AML-193 (cell line): ENCODE results near the gene SNAPIN.

Experiments
- DNase-seq, 2 experiments: peaks; one replicate each; lab custom pipeline; 2025; lab: John Stamatoyannopoulos, UW

The SNAPIN gene

GRCh38 chr1:153678519-153679336 lies 20.2 kb downstream of the SNAPIN start, which contains the start of gene NPR1:
Gene NPR1 (plus strand): TSS chr1:153678688. CDS start chr1:153679109, 421 bp downstream.
- no peak for DNase-seq

GRCh38 chr1:153679337-153680119 lies 21.0 kb downstream of the SNAPIN start:
- no peak for DNase-seq

GRCh38 chr1:153680120-153680403 lies 21.6 kb downstream of the SNAPIN start:
- DNase-seq = no peak

GRCh38 chr1:153682730-153683129 lies 24.2 kb downstream of the SNAPIN start:
- DNase-seq = no peak

- DNase-seq = no peak
These were observed 25.4 kb downstream of the SNAPIN start for GRCh38 chr1:153683854-153684253.

GRCh38 chr1:153684892-153685291 lies 26.4 kb downstream of the SNAPIN start:
- no peak for DNase-seq

- DNase-seq = no peak
These were observed 27.2 kb downstream of the SNAPIN start for GRCh38 chr1:153685544-153686340.

DNA sequence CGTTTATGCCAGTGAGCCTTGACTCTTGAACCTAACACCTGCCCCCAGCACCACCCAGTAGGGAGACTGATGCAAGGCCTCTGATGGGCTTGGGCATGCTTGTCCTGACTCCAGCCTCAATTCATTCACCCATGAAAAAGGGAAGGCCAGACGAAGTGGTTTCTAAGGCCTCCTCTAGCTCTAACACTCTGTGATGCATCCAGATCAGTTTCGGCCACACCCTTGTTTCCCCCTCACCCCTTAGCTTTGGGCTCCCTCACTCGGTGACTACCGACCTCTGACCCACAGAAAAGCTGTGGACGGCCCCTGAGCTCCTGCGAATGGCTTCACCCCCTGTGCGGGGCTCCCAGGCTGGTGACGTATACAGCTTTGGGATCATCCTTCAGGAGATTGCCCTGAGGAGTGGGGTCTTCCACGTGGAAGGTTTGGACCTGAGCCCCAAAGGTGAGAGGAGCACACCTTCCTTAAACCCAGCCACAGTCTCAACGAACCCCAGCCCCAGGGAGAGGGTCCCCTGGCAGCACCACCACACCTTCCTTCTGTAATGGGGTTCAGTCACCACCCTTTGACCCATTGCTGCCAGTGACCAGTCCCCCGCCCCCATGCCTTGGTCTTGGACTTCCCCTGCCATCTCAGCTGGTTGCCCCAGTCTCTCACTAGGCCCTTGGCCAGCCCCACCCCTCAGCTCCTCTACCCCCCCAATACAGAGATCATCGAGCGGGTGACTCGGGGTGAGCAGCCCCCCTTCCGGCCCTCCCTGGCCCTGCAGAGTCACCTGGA lies 29.0 kb downstream of the SNAPIN start:
- DNase-seq = no peak

DNA sequence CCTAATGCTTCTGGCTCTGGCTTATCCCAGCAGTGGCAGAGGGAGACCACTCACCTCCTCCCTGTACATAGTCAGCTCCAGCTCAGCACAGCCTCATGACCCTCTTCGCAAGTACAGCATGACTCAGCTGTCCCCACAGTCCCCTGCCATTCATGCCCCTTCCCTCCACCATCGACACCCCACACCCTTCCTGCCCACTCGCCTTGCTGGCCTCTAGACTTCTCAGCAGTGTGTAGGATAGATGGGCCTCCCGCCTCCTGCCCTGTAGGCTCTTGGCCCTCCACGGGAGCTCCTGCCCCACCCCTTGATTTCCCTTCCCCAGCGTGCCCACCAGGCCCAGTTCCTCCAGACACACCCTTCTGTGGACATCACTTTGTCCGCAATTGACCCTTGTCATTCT lies 29.8 kb downstream of the SNAPIN start:
- no peak for DNase-seq

DNA sequence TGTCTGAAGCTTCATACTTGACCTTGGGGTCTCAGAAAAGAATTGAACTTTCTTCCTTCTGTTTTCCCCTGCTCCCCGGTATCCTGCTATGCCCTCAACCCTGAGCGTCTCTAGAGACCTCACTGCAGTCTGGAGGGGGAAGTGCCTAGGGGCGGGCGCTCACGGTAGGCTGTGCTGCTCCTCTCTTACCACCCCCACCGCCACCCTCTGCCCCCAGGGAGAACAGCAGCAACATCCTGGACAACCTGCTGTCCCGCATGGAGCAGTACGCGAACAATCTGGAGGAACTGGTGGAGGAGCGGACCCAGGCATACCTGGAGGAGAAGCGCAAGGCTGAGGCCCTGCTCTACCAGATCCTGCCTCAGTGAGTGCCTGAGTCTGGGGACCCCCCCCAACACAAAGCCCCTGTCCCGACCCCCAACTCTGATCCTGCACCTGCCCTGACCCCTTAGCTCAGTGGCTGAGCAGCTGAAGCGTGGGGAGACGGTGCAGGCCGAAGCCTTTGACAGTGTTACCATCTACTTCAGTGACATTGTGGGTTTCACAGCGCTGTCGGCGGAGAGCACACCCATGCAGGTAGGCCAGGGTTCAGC lies 30.3 kb downstream of the SNAPIN start:
- DNase-seq = no peak

DNA sequence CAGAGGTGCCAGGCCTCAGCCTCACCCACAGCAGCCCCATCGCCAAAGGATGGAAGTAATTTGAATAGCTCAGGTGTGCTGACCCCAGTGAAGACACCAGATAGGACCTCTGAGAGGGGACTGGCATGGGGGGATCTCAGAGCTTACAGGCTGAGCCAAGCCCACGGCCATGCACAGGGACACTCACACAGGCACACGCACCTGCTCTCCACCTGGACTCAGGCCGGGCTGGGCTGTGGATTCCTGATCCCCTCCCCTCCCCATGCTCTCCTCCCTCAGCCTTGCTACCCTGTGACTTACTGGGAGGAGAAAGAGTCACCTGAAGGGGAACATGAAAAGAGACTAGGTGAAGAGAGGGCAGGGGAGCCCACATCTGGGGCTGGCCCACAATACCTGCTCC lies 35.0 kb downstream of the SNAPIN start:
- DNase-seq = no peak

- no peak for DNase-seq
These were observed 38.2 kb downstream of the SNAPIN start for GRCh38 chr1:153696741-153697140.

- DNase-seq = no peak
These were observed 38.9 kb downstream of the SNAPIN start for GRCh38 chr1:153697191-153698019.

DNA sequence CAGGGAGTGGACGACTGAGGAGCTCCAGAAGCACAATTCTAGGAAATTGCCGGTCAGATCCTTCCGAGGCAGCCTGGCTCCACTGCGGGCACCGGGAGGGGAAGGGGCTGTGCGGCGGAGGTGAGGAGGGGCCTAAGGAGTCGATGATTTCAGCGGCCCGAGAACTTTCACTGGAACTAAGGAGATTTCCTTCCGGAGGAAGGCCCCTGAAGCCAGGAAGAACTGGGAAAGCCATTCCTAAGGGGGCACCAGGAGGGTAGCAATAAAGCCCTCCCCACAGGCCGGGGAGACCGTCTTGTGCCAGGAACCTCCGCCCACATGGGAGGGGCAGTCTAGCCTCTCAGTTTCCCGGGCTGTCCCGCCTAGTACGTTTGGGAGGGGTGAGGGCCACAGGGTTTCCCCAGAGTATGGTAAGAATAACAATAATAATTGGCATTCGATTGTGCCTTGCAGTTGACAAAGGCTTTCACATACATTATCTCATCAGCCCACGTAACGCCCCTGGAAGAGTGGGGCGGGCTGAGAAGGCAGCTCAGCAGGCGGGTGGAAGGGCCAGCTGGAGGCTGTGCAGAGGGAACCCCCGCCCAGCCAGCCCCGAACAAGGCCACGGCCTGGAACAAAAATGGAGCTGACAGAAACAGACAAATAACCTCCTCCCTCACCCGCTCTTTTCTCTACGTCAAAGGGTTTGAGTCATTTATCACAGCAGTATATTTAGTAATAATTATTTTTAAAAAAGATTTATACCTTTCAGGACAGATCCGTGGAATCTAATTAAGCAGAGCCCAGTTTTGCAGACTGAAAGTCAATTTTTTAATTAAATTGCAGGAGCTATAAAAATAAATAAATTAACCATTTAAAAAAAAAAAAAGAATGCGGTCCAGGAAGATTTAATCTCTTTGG lies 39.8 kb downstream of the SNAPIN start:
- DNase-seq = no peak

DNA sequence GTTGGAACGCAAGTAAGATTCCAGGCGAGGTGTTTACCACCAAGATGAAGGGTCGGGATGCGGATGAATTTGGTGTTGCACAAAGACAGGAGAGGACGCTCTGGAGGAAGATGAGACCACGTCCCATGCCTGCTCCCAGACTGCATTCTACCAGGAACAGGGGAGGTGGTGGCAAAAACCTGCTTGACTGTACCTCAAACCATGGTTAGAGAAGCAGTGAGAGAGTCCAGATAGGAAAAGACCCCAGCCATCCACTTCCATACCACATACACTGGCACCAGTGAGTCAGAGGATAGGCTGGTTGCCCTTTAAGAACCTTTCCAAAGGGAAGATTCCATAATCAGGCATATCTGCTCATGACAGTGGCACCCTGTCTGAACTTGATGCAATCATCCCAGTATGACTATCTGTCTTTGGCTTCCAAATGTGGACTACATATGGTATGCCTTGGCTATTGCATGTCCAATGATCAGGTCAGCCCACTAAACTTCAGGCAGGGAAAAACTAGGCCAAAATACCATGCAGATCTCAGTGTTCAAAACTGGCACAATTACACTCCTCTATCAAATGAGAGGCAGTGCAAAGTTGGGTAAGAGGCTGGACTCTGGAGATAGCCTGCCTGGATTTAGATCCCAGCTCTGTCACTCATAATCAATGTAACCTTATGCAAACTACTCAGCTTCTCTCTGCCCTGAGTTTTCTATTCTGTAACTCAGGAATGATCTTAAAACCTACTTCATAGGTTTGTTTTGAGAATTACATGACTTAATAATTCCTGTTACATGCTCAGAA lies 40.6 kb downstream of the SNAPIN start:
- DNase-seq = no peak

- no peak for DNase-seq
These were observed 41.3 kb downstream of the SNAPIN start for GRCh38 chr1:153699768-153700167.

DNA sequence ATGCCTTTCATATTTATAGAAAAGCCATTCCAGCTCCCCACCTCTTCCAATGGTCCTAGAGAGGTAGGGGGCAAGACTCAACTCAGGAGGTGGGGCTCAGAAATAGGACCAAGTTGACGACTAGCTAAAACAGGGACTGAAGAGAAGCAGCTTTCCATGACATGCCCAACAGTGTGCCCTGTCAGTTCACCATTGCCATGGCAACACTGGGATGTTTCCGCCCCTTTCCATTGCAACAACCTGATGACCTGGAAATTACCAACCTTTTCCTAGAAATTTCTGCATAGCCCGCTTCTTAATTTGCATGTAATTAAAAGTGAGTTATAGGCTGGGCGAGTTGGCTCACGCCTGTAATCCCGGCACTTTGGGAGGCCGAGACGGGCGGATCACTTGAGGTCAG lies 47.0 kb downstream of the SNAPIN start:
- DNase-seq = no peak

- no peak for DNase-seq
These were observed 52.5 kb downstream of the SNAPIN start for GRCh38 chr1:153711026-153711425.
